HCT116 (cell line): ENCODE data around the gene OSBPL10.

Source experiments
- EGR1 ChIP-seq: IDR thresholded peaks from 2 replicates; pipeline ENCODE4 v1.6.1; 2012; ENCODE audit warnings: low read depth
- POLR2A ChIP-seq: IDR thresholded peaks from 2 replicates; pipeline ENCODE4 v1.7.0; 2011; ENCODE audit warnings: borderline replicate concordance; ENCODE audit not compliant: insufficient read depth, insufficient read length; ENCODE audit errors: extremely low read depth
- ZFX ChIP-seq: fragments of 450-650 bp; IDR thresholded peaks from 2 replicates; pipeline ENCODE4 v1.6.1; 2017
- TF ChIP-seq, protein P1 (sequence below), 3 experiments: fragments of 200-600 bp in 1 of 3; sonication (generic) in 1 of 3; IDR thresholded peaks in 2 of 3; conservative IDR thresholded peaks in 1 of 3; 2 replicates each; pipeline ENCODE4 v1.5.1; 2012 to 2017; ENCODE audit warnings: low read depth in 2 of 3, low read length in 2 of 3, antibody characterized with exemption in 1 of 3, borderline replicate concordance in 1 of 3, control low read depth in 1 of 3, mild to moderate bottlenecking in 1 of 3, mixed read lengths in 1 of 3, mixed run types in 1 of 3, moderate library complexity in 1 of 3; ENCODE audit not compliant: insufficient read depth in 1 of 3
- TF ChIP-seq, protein P2 (sequence below): IDR thresholded peaks from 2 replicates; pipeline ENCODE4 v1.6.1; 2012; ENCODE audit warnings: low read depth

- TF ChIP-seq, protein P1, sequence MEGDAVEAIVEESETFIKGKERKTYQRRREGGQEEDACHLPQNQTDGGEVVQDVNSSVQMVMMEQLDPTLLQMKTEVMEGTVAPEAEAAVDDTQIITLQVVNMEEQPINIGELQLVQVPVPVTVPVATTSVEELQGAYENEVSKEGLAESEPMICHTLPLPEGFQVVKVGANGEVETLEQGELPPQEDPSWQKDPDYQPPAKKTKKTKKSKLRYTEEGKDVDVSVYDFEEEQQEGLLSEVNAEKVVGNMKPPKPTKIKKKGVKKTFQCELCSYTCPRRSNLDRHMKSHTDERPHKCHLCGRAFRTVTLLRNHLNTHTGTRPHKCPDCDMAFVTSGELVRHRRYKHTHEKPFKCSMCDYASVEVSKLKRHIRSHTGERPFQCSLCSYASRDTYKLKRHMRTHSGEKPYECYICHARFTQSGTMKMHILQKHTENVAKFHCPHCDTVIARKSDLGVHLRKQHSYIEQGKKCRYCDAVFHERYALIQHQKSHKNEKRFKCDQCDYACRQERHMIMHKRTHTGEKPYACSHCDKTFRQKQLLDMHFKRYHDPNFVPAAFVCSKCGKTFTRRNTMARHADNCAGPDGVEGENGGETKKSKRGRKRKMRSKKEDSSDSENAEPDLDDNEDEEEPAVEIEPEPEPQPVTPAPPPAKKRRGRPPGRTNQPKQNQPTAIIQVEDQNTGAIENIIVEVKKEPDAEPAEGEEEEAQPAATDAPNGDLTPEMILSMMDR (IDR thresholded peaks at IDR 0.05 in 2 of 3, conservative IDR thresholded peaks at IDR 0.05 in 1 of 3; ENCODE audit: borderline replicate concordance in 1 of 3, insufficient read depth in 1 of 3, low read depth in 2 of 3, low read length in 2 of 3), result no peak
- no peak for TF ChIP-seq POLR2A
- TF ChIP-seq ZFX, result no peak
- TF ChIP-seq, protein P2, sequence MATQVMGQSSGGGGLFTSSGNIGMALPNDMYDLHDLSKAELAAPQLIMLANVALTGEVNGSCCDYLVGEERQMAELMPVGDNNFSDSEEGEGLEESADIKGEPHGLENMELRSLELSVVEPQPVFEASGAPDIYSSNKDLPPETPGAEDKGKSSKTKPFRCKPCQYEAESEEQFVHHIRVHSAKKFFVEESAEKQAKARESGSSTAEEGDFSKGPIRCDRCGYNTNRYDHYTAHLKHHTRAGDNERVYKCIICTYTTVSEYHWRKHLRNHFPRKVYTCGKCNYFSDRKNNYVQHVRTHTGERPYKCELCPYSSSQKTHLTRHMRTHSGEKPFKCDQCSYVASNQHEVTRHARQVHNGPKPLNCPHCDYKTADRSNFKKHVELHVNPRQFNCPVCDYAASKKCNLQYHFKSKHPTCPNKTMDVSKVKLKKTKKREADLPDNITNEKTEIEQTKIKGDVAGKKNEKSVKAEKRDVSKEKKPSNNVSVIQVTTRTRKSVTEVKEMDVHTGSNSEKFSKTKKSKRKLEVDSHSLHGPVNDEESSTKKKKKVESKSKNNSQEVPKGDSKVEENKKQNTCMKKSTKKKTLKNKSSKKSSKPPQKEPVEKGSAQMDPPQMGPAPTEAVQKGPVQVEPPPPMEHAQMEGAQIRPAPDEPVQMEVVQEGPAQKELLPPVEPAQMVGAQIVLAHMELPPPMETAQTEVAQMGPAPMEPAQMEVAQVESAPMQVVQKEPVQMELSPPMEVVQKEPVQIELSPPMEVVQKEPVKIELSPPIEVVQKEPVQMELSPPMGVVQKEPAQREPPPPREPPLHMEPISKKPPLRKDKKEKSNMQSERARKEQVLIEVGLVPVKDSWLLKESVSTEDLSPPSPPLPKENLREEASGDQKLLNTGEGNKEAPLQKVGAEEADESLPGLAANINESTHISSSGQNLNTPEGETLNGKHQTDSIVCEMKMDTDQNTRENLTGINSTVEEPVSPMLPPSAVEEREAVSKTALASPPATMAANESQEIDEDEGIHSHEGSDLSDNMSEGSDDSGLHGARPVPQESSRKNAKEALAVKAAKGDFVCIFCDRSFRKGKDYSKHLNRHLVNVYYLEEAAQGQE, result no peak
- TF ChIP-seq EGR1, result no peak
Observed at GRCh38 chr3:31802981-31803740, 177.9 kb downstream of the OSBPL10 start.
